HG03342 (cell line): Measurements from ENCODE around the gene PRKN.
"Not testable (repeated sequence)": the region's sequence is repeated elsewhere in the genome, so short reads cannot be mapped to it uniquely, and the experiment has no call there.

ENCODE experiments used
- ATAC-seq: cut with Tn5 transposase; IDR thresholded peaks from one replicate; pipeline ENCODE4 v1.9.1; 2021; ENCODE audit warnings: mild to moderate bottlenecking, moderate library complexity; ENCODE audit not compliant: unreplicated experiment

The PRKN gene

GRCh38 chr6:161313940-161314509 is 1413.5 kb downstream of the PRKN start:
- ATAC-seq: no peak

- not testable (repeated sequence) for ATAC-seq
Measured at GRCh38 chr6:161313475-161313874, 1414.1 kb downstream of the PRKN start.

DNA sequence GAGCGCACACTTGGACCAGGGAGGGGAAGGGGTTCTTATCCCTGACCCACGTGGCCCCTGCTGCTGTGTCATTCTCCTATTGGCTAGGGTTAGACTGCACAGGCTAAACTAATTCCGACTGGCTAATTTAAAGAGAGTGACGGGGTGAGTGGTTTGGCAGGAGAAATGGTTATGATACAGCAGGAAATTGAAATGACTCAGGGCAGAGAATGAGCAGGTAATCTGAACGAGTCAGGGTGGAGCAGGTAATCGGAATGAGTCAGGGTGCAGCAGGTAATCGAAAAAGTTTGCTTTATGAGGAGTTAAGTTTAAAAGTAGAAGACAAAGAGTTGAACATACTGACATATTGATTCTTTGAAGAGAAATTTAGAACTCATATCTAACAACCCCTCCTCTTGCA is 1417.8 kb downstream of the PRKN start:
- ATAC-seq: not testable (repeated sequence)

DNA sequence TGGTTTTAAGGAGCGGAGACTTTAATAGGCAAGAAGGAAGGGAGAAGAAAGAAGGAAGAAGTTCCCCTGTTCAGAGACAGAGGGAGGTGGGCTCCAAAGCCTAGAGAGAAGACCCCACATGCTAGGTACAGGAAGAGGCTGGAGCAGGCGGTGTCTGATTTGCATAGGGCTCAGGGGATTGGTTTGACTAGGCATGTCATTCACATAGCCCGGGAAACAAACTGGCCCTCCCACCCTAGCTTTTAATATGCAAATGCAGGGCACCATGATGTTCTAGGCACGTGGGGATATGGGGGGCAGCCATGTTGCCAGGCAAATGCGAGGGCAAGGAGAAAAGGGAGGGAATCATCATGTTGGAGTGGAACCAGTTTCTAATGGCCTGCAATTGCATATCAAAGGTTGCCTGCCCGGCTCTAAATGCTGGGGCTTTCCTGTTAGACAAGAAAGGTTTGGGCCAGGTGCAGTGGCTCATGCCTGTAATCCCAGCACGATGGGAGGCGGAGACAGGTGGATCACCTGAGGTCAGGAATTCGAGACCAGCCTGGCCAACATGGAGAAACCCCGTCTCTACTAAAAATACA is 1419.4 kb downstream of the PRKN start:
- ATAC-seq: no peak

DNA sequence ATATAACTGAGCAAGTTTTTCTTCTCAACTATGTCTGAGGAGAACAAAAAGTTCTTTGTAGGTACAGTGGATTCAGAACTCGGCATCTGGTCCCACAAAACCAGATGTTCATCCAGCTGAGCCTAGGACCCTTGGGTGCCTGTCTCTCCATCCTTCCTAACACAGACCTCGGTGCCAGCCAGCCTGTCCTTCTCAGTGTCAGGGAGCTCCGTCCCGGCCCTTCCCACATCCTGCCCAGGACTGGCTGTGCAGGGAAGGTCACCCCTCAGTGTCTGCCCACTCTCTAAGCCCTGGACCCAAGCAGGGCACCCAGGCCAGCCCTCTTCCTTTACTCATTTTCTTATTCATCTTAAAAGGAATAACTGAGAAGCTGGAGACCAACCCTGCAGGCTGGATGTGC is 1421.7 kb downstream of the PRKN start:
- ATAC-seq: no peak

DNA sequence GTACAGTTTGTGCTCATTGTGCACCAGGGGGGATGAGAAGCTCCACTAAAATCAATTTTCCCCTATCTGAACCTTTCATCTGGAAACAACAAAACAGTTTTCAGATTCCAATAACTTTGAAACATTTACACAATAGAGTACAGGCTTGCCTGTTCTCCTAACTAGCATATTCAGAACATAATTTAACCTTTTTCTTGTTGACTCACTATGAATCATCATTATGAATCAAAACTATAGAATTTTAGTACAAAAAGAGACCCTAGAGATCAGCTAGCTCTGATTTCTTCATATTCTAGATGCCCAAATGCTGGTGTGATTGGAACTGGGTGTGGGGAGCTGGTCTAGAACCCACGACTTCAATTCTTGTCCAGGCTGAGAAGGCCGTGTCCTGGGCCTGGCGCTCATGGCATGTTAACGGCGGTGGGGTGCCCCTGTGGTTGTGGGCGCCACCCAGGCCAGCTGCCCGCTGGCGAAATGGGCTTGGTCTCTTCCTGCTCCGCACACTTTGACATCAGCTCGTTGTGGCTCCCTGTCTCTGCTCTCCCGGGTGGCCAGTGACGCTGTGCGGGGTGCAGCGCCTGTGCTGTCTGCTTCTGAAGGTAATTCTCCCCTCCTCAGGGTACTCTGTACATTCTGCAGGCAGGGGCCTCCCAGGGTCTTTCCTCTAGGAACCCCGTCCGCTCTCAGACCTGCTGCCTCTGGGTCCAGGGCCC is 1423.8 kb downstream of the PRKN start:
- ATAC-seq: no peak

GRCh38 chr6:161302949-161303348 is 1424.6 kb downstream of the PRKN start:
- no peak for ATAC-seq

GRCh38 chr6:161301338-161301737 is 1426.2 kb downstream of the PRKN start:
- ATAC-seq: no peak

- ATAC-seq: no peak
Measured at GRCh38 chr6:161300823-161301222, 1426.7 kb downstream of the PRKN start.

- ATAC-seq: no peak
Measured at GRCh38 chr6:161299726-161300125, 1427.8 kb downstream of the PRKN start.
